Endothelial cell (in vitro differentiated cells): Measurements from ENCODE around the gene GPC3. TPM values are rescaled to one million over a fixed set of nuclear protein-coding genes. Genes with fewer than 3 reads are reported as not detected.

Experiments used
- DNase-seq: peaks from one replicate; pipeline ENCODE4 v3.0.0; 2021; ENCODE audit warnings: low spot score
- H3K27ac Mint-ChIP-seq: one replicate; pipeline ENCODE4 v1.8.0; 2021; ENCODE audit warnings: mixed read lengths, inconsistent platforms; ENCODE audit not compliant: unreplicated experiment
- H3K27me3 Mint-ChIP-seq: one replicate; pipeline ENCODE4 v1.8.0; 2021; ENCODE audit warnings: mild to moderate bottlenecking, moderate library complexity, mixed read lengths, inconsistent platforms; ENCODE audit not compliant: unreplicated experiment
- H3K36me3 Mint-ChIP-seq: one replicate; pipeline ENCODE4 v1.8.0; 2021; ENCODE audit warnings: mild to moderate bottlenecking, low read depth, mixed read lengths, inconsistent platforms; ENCODE audit not compliant: unreplicated experiment
- H3K4me1 Mint-ChIP-seq: one replicate; pipeline ENCODE4 v1.8.0; 2021; ENCODE audit warnings: mild to moderate bottlenecking, mixed read lengths, inconsistent platforms; ENCODE audit not compliant: unreplicated experiment
- H3K4me3 Mint-ChIP-seq: one replicate; pipeline ENCODE4 v1.8.0; 2021; ENCODE audit warnings: mild to moderate bottlenecking, mixed read lengths, inconsistent platforms; ENCODE audit not compliant: unreplicated experiment
- H3K9me3 Mint-ChIP-seq: one replicate; pipeline ENCODE4 v1.8.0; 2021; ENCODE audit warnings: mixed read lengths, inconsistent platforms; ENCODE audit not compliant: unreplicated experiment
- CTCF ChIP-seq: fragments of 200-600 bp; sonication (generic); IDR thresholded peaks from one replicate; pipeline ENCODE4 v1.5.0; 2021; ENCODE audit warnings: antibody characterized with exemption; ENCODE audit not compliant: unreplicated experiment
- total RNA-seq: library from RNA; stranded (reverse); fragmentation: NEBNext Ultra II Directional; extraction: Animal tissue kit (Norgen Biotek cat#: 25700); gene quantifications from one replicate; pipeline ENCODE4 v1.2.1, GENCODE V29; 2021; ENCODE audit not compliant: unreplicated experiment

Gene GPC3
- total RNA-seq, 1 donor from 2014 or later: 4.7 TPM

GRCh38 chrX:133850399-133850798 is 135.0 kb downstream of the GPC3 start:
- H3K4me1 Mint-ChIP-seq: no peaks in the 10 kb centered on the region
- H3K27me3 Mint-ChIP-seq: peaks cover 3% of the 10 kb centered on the region
- no peaks in the 10 kb centered on the region for H3K36me3 Mint-ChIP-seq
- no peak for DNase-seq
- no peak overlapping the region for H3K4me3 Mint-ChIP-seq
- no peak overlapping the region for H3K27ac Mint-ChIP-seq
- H3K9me3 Mint-ChIP-seq: no peaks in the 10 kb centered on the region
- TF ChIP-seq CTCF: no peak

- TF ChIP-seq CTCF: no peak
- Mint-ChIP-seq H3K9me3 (no peaks in the 10 kb centered on the region), H3K36me3 (no peaks in the 10 kb centered on the region), H3K27me3 (peaks cover 3% of the 10 kb centered on the region), H3K4me3 (no peak overlapping the region), H3K27ac (no peak overlapping the region), H3K4me1 (no peaks in the 10 kb centered on the region)
- no peak for DNase-seq
Measured at GRCh38 chrX:133849676-133850075, 135.7 kb downstream of the GPC3 start.

- no peak for TF ChIP-seq CTCF
- no peaks in the 10 kb centered on the region for H3K9me3 Mint-ChIP-seq
- no peaks in the 10 kb centered on the region for H3K4me1 Mint-ChIP-seq
Measured at GRCh38 chrX:133847340-133847994, 137.9 kb downstream of the GPC3 start.

GRCh38 chrX:133846311-133846710 is 139.1 kb downstream of the GPC3 start:
- no peak for TF ChIP-seq CTCF
- DNase-seq: no peak
- no peak overlapping the region for H3K27ac Mint-ChIP-seq
- no peak overlapping the region for H3K4me3 Mint-ChIP-seq
- H3K27me3 Mint-ChIP-seq: peaks cover 3% of the 10 kb centered on the region
- no peaks in the 10 kb centered on the region for H3K36me3 Mint-ChIP-seq
- no peaks in the 10 kb centered on the region for H3K4me1 Mint-ChIP-seq
- H3K9me3 Mint-ChIP-seq: no peaks in the 10 kb centered on the region

More at GRCh38 chrX:133847340-133847994, 137.9 kb downstream of the GPC3 start:
- H3K27me3 Mint-ChIP-seq: peaks cover 3% of the 10 kb centered on the region
- no peaks in the 10 kb centered on the region for H3K36me3 Mint-ChIP-seq
- H3K4me3 Mint-ChIP-seq: no peak overlapping the region
- no peak overlapping the region for H3K27ac Mint-ChIP-seq
- DNase-seq: no peak

GRCh38 chrX:133840415-133840814 is 145.0 kb downstream of the GPC3 start:
- DNase-seq: no peak
- no peaks in the 10 kb centered on the region for H3K27me3 Mint-ChIP-seq
- H3K4me3 Mint-ChIP-seq: no peak overlapping the region
- H3K27ac Mint-ChIP-seq: no peak overlapping the region
- no peaks in the 10 kb centered on the region for H3K9me3 Mint-ChIP-seq
- no peak for TF ChIP-seq CTCF
- H3K36me3 Mint-ChIP-seq: no peaks in the 10 kb centered on the region
- no peaks in the 10 kb centered on the region for H3K4me1 Mint-ChIP-seq
